ENCODE results near the gene TNMD. TPM values are rescaled to one million over a fixed set of nuclear protein-coding genes. Genes with fewer than 3 reads are reported as not detected.

The TNMD gene
- total and polyA plus RNA-seq, 10 of the 15 experiments (the other 5 are each of a cell fraction or from before 2014, with no cell fraction given): not detected

DNA sequence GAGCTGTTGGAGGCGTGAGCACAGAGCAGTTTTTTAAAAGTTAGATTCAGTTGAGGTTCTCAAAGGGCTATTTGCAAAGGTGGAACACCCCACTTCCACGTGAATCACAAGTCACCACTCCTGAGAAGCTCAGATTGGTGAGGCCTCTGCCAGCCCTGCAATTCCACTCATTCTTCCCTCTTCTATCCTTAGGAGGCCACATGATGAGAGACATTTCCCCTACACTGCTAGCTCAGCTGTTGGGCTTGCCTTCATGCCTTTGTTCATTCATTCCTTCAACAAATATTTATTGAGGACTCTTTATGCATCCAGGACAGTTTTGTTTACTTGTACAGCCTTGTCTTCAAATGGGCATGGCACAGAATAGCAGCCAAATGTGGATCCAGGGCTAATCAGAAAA, 63.0 kb downstream of the TNMD start (continued):
- TF ChIP-seq, protein P1, sequence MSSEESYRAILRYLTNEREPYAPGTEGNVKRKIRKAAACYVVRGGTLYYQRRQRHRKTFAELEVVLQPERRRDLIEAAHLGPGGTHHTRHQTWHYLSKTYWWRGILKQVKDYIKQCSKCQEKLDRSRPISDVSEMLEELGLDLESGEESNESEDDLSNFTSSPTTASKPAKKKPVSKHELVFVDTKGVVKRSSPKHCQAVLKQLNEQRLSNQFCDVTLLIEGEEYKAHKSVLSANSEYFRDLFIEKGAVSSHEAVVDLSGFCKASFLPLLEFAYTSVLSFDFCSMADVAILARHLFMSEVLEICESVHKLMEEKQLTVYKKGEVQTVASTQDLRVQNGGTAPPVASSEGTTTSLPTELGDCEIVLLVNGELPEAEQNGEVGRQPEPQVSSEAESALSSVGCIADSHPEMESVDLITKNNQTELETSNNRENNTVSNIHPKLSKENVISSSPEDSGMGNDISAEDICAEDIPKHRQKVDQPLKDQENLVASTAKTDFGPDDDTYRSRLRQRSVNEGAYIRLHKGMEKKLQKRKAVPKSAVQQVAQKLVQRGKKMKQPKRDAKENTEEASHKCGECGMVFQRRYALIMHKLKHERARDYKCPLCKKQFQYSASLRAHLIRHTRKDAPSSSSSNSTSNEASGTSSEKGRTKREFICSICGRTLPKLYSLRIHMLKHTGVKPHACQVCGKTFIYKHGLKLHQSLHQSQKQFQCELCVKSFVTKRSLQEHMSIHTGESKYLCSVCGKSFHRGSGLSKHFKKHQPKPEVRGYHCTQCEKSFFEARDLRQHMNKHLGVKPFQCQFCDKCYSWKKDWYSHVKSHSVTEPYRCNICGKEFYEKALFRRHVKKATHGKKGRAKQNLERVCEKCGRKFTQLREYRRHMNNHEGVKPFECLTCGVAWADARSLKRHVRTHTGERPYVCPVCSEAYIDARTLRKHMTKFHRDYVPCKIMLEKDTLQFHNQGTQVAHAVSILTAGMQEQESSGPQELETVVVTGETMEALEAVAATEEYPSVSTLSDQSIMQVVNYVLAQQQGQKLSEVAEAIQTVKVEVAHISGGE (CRISPR knock-in tag; IDR thresholded peaks at IDR 0.05): no peak

DNA sequence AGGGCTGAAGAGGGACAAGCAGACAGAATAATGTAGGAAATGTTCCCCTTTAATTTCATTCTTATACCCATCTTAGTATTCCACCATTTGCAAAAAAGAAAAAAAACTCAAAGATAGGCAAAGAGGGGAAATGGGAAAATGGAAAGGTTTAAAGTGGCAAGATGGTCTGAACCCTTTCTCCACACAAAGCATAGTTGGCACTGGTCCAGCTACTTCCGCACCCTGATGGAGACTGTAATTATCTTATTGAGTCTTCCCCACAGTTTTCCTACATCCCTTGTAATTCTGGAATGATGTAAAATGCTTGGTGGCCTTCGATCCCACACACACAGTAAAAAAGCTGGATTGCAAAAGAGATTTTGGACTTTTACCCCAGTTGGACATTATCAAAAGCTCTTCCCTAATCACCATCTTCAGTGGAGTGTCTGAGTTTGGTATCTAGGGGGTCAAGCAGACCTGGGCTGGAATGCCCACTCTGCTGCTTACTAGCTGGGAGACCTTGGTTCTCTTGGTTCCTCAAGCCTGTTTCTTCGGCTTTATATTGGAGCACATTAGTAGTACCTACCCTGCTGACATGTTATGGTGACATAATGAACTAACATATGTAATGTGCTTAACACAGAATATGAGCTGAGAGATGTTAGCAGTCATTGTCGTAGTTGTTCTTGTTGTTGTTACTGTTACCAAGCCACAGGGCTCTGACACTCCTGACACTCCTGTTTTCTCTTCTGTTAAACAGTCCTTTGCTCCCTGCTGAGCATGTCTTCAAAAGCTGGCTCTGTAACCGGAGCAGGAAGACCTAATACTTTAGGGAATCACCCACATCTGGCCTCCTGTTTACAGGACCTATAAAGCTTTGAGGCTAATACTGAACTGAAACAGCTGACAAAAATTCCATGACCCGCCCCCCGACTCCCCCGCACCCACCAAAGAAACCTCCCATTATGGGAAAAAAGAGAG, 64.0 kb downstream of the TNMD start:
- H2AFZ ChIP-seq (ENCODE audit: control insufficient read depth, low read depth, low read length): no peak overlapping the region
- no peak for DNase-seq (ENCODE audit: low read depth, low spot score)
- ATAC-seq: no peak
- POLR2A ChIA-PET: no interaction called here
- 35% methylated on average over 8 of the region's 8 CpGs for WGBS (ENCODE audit: insufficient coverage, insufficient replicate concordance, low lambda C conversion rate, missing lambda C conversion rate)
- no peak for FAIRE-seq
- H4K20me1 ChIP-seq (ENCODE audit: control insufficient read depth, insufficient read depth): no peaks in the 10 kb centered on the region
- no TSS peak for BruUV-seq (replicated peaks)
- H3K4me2 ChIP-seq (ENCODE audit: control insufficient read depth, insufficient read depth): no peak overlapping the region
- no peak overlapping the region for H3K9ac ChIP-seq (ENCODE audit: control insufficient read depth, insufficient read depth, low read length)
- H3K27ac ChIP-seq (ENCODE audit: control insufficient read depth, insufficient read depth): no peak overlapping the region
- in situ Hi-C loops (cut with MboI) (no loop called here), intact Hi-C loops (cut with micrococcal nuclease; ENCODE audit: unreplicated experiment) (no loop called here)
- TF ChIP-seq SIX5 (IDR thresholded peaks at IDR 0.05; ENCODE audit: low read depth, low read length, severe bottlenecking) (no peak), ZBED1 (IDR thresholded peaks at IDR 0.05; ENCODE audit: borderline replicate concordance) (no peak), CEBPB (IDR thresholded peaks at IDR 0.05; ENCODE audit: borderline replicate concordance in 1 of 2, low read depth in 2 of 2, low read length in 2 of 2) (no peak), NR2C2 (IDR thresholded peaks at IDR 0.05; ENCODE audit: borderline replicate concordance, control insufficient read depth, insufficient read length, low read depth) (no peak), TARDBP (IDR thresholded peaks at IDR 0.05; ENCODE audit: borderline replicate concordance) (no peak), CBX3 (IDR thresholded peaks at IDR 0.05; ENCODE audit: borderline replicate concordance, low read depth) (no peak), ZZZ3 (IDR thresholded peaks at IDR 0.05; ENCODE audit: control insufficient read depth, insufficient read length, low read depth) (no peak), ZNF24 (IDR thresholded peaks at IDR 0.05) (no peak), SRF (IDR thresholded peaks at IDR 0.05; ENCODE audit: low read depth in 2 of 2, low read length in 2 of 2) (no peak), RFX5 (IDR thresholded peaks at IDR 0.05; ENCODE audit: low read depth, low read length) (no peak), IKZF1 (conservative IDR thresholded peaks at IDR 0.05) (no peak), POLR2A (IDR thresholded peaks at IDR 0.05; ENCODE audit: low read depth, low read length) (no peak)
- TF ChIP-seq, protein P2, sequence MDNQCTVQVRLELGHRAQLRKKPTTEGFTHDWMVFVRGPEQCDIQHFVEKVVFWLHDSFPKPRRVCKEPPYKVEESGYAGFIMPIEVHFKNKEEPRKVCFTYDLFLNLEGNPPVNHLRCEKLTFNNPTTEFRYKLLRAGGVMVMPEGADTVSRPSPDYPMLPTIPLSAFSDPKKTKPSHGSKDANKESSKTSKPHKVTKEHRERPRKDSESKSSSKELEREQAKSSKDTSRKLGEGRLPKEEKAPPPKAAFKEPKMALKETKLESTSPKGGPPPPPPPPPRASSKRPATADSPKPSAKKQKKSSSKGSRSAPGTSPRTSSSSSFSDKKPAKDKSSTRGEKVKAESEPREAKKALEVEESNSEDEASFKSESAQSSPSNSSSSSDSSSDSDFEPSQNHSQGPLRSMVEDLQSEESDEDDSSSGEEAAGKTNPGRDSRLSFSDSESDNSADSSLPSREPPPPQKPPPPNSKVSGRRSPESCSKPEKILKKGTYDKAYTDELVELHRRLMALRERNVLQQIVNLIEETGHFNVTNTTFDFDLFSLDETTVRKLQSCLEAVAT (IDR thresholded peaks at IDR 0.05): no peak
- H3K9me3 ChIP-seq (replicated peaks; ENCODE audit: control insufficient read depth, insufficient read depth, low read length): no peaks in the 10 kb centered on the region
- H3K27me3 ChIP-seq (replicated peaks in 1 of 2; ENCODE audit: control insufficient read depth in 2 of 2, insufficient read depth in 2 of 2, low read length in 1 of 2): no peaks in the 10 kb centered on the region; a peak in 2 of 4 replicates
- H3K4me3 ChIP-seq: no peak overlapping the region
- H3K36me3 ChIP-seq (ENCODE audit: control insufficient read depth in 2 of 2, insufficient read depth in 2 of 2, low read length in 1 of 2): no peaks in the 10 kb centered on the region
- no peaks in the 10 kb centered on the region for H3K4me1 ChIP-seq (ENCODE audit: control insufficient read depth, insufficient read depth, low read length)
- H3K79me2 ChIP-seq (ENCODE audit: control insufficient read depth, insufficient read depth, low read length): no peaks in the 10 kb centered on the region
- CTCF ChIA-PET: interaction anchor here (0.9 to 1.6 kb wide), 3 partner anchors 16 to 59 kb away, joined by 3 to 4 read pairs (median 3); no protein-coding TSS in a partner anchor
- SMC1A ChIA-PET (ENCODE audit: uncharacterized antibody, unreplicated experiment): no interaction called here
- RAD21 ChIA-PET (ENCODE audit: unreplicated experiment): no interaction called here

Data from GM12878 (cell line).